ENCODE data around the gene APBA2. TPM values are rescaled to one million over a fixed set of nuclear protein-coding genes. Genes with fewer than 3 reads are reported as not detected.
"Not testable (repeated sequence)": the region's sequence is repeated elsewhere in the genome, so short reads cannot be mapped to it uniquely, and the experiment has no call there.

APBA2 gene
- total RNA-seq, 1 donor from 2014 or later, result 3.4 TPM

GRCh38 chr15:28878209-28878608 lies 7.6 kb upstream of the APBA2 start:
- no peak for DNase-seq (ENCODE audit: low spot score)

GRCh38 chr15:28879551-28879950 lies 6.2 kb upstream of the APBA2 start:
- DNase-seq (ENCODE audit: low spot score), result no peak

- no peak for DNase-seq (ENCODE audit: low spot score)
Measured at GRCh38 chr15:28880680-28881079, 5.1 kb upstream of the APBA2 start.

GRCh38 chr15:28881170-28881569 lies 4.6 kb upstream of the APBA2 start:
- no peak for DNase-seq (ENCODE audit: low spot score)

- no peak for DNase-seq (ENCODE audit: low spot score)
Measured at GRCh38 chr15:28881600-28881999, 4.2 kb upstream of the APBA2 start.

GRCh38 chr15:28884151-28884940 lies 1.4 kb upstream of the APBA2 start:
- no peak for DNase-seq (ENCODE audit: low spot score)

- DNase-seq (ENCODE audit: low spot score), result no peak
Measured at GRCh38 chr15:28885128-28885629, 595 bp upstream of the APBA2 start.

GRCh38 chr15:28886431-28887338 lies 911 bp downstream of the APBA2 start:
- DNase-seq (ENCODE audit: low spot score), result no peak

GRCh38 chr15:28887339-28888174 lies 1.8 kb downstream of the APBA2 start:
- DNase-seq (ENCODE audit: low spot score), result no peak

GRCh38 chr15:28888302-28888894 lies 2.6 kb downstream of the APBA2 start:
- DNase-seq (ENCODE audit: low spot score), result no peak

- DNase-seq (ENCODE audit: low spot score), result no peak
Measured at GRCh38 chr15:28888900-28889299, 3.1 kb downstream of the APBA2 start.

GRCh38 chr15:28889346-28889745 lies 3.6 kb downstream of the APBA2 start:
- no peak for DNase-seq (ENCODE audit: low spot score)

- DNase-seq (ENCODE audit: low spot score), result not testable (repeated sequence)
Measured at GRCh38 chr15:28889871-28890270, 4.1 kb downstream of the APBA2 start.

GRCh38 chr15:28890291-28890690 lies 4.5 kb downstream of the APBA2 start:
- DNase-seq (ENCODE audit: low spot score), result not testable (repeated sequence)

- no peak for DNase-seq (ENCODE audit: low spot score)
Measured at GRCh38 chr15:28890711-28891495, 5.1 kb downstream of the APBA2 start.

- no peak for DNase-seq (ENCODE audit: low spot score)
Measured at GRCh38 chr15:28891588-28891987, 5.8 kb downstream of the APBA2 start.

- DNase-seq (ENCODE audit: low spot score), result no peak
Measured at GRCh38 chr15:28892789-28893610, 7.2 kb downstream of the APBA2 start.

GRCh38 chr15:28894631-28895030 lies 8.9 kb downstream of the APBA2 start:
- no peak for DNase-seq (ENCODE audit: low spot score)

GRCh38 chr15:28895146-28895545 lies 9.4 kb downstream of the APBA2 start:
- DNase-seq (ENCODE audit: low spot score), result no peak

GRCh38 chr15:28895566-28895965 lies 9.8 kb downstream of the APBA2 start:
- DNase-seq (ENCODE audit: low spot score), result no peak
